GM12872 (cell line): ENCODE measurements around the gene CXCL11.

Experiments
- CTCF ChIP-seq: IDR thresholded peaks from 3 replicates; pipeline ENCODE4 v1.5.1; 2011; ENCODE audit warnings: low read depth, mild to moderate bottlenecking, low read length, moderate library complexity; ENCODE audit not compliant: insufficient read depth

CXCL11 gene

GRCh38 chr4:76012388-76012801 lies 23.5 kb downstream of the CXCL11 start:
- no peak for TF ChIP-seq CTCF

GRCh38 chr4:76011700-76012387 lies 24.0 kb downstream of the CXCL11 start:
- TF ChIP-seq CTCF, result no peak

GRCh38 chr4:76011018-76011670 lies 24.7 kb downstream of the CXCL11 start:
- no peak for TF ChIP-seq CTCF

GRCh38 chr4:76010576-76010975 lies 25.3 kb downstream of the CXCL11 start:
- TF ChIP-seq CTCF, result no peak

- TF ChIP-seq CTCF, result no peak
These were observed 26.6 kb downstream of the CXCL11 start for GRCh38 chr4:76009311-76009710.

GRCh38 chr4:76007089-76007862 lies 28.6 kb downstream of the CXCL11 start, which contains the start of gene CXCL9:
TSS of gene CXCL9 (minus strand) at chr4:76007509. CDS start at chr4:76007449, 60 bp downstream.
- no peak for TF ChIP-seq CTCF

- no peak for TF ChIP-seq CTCF
These were observed 32.2 kb downstream of the CXCL11 start for GRCh38 chr4:76003620-76004019.
